ENCODE results near the gene GPC2.

Gene GPC2

DNA sequence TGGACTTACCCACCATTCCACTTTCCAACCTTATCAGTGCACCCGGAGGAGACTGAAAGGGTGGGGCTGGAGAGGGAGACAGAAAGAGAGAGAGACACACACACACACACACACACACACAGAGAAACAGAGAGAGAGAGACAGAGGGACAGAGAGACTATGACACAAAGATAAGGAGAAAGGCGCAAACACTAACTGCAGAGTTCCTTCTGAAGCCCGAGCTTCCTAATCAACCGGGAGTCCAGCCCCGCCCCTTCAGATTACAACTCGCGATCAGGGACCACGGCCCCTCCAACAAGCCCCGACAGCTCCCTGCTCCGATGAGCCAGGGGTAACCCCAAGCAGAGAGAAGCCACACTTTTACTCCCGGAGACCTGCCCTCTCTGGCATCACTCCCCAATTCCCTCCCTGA, 9.3 kb downstream of the GPC2 start:
- Histone ChIP-seq H3K4me1 (ENCODE audit: control insufficient read depth, insufficient read depth, low read length) (peaks cover 38% of the 10 kb centered on the region), H3K36me3 (ENCODE audit: control insufficient read depth, insufficient read depth, low read length) (no peaks in the 10 kb centered on the region), H3K4me3 (ENCODE audit: low read depth, low read length) (peak overlapping the region; percentile 76), H3K27me3 (ENCODE audit: control insufficient read depth, insufficient read depth, low read length) (peaks cover 35% of the 10 kb centered on the region), H3K9ac (ENCODE audit: low read length) (peak overlapping the region; percentile 45), H3K9me3 (ENCODE audit: control insufficient read depth, insufficient read depth, low read depth, low read length) (no peaks in the 10 kb centered on the region), H3K27ac (ENCODE audit: low read depth, low read length) (no peak overlapping the region)

DNA sequence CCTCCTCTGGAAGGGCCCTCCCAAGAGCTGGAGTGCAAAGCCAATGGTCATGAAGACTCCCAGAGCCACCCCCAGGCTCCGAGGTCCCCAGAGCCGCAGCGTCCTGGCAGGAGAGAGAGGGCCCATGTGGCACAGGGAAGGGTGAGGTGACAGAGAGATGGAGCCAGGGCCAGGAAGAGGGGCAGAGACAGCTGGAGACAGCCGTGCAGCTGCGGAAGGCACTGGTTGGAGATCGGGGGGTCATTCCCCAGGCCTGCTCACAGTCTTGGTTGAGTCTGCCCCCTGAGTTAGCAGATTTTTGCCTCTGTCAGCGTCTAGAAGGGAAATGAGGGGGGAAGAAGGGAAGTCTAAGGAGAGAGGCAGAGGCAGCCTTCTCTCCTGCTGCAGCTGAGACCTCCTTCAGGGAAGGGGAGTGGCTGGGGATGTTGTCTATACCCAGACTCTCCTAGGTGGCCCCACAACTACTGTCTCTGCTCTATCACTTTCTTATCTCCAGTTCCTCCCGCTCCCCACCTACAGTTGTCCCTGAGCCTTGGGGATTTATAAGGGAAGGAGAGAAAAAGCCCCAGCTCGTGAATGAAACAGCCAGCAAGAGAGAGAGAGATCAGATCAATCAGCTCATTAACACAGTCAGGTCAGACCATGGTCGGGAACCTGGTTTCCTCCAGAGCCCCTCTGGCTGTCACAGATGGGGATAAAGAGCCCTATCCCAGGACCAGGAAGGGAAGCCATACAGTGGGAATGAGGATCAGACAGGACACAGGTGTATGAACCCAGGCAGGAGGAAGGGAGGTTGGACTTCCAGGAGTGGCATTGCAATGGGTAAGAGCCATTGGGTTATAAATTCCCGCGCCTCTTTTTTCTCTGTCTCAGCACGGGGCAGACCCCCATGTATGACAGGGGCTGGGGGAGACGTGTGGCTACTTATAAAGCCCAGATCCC, 9.9 kb downstream of the GPC2 start:
- Histone ChIP-seq H3K4me1 (ENCODE audit: control insufficient read depth, insufficient read depth, low read length) (peaks cover 40% of the 10 kb centered on the region), H3K27me3 (ENCODE audit: control insufficient read depth, insufficient read depth, low read length) (peaks cover 35% of the 10 kb centered on the region), H3K9me3 (ENCODE audit: control insufficient read depth, insufficient read depth, low read depth, low read length) (no peaks in the 10 kb centered on the region), H3K36me3 (ENCODE audit: control insufficient read depth, insufficient read depth, low read length) (no peaks in the 10 kb centered on the region), H3K9ac (ENCODE audit: low read length) (no peak overlapping the region), H3K27ac (ENCODE audit: low read depth, low read length) (no peak overlapping the region), H3K4me3 (ENCODE audit: low read depth, low read length) (peak overlapping the region; percentile 76)

DNA sequence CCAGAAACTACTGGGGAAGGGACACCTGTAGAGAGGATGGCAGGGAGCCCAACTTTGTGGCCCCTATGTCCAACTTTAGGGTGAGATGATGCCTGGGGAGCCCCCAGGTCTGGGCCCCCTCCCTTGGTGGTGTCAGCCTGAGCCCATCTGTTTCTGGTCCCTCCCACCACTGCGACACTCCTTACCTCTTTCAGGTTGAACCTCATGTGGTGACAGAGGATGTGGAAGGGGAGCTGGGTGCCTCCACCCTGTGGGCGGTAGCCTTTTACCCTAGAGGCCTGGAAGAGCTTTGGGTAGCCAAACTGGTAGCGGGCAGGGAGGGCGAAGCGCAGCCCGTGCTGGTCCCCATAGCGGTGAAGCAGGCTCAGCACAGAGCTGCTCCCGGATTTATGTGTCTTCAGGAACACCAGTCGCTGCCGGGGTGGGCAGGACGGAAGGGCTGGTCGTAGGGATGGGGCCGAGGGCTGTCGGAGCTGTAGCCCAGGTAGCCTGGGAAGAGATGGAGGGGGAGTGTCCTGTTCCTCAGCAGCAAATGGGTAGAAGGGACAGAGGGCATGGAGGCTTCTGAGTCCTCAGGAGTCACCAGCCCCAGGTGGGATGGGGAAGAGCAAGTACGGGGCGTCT, 10.8 kb downstream of the GPC2 start:
- Histone ChIP-seq H3K4me3 (ENCODE audit: low read depth, low read length) (no peak overlapping the region; the same call in 1 of the 2 replicates), H3K9me3 (ENCODE audit: control insufficient read depth, insufficient read depth, low read depth, low read length) (no peaks in the 10 kb centered on the region), H3K27ac (ENCODE audit: low read depth, low read length) (no peak overlapping the region), H3K36me3 (ENCODE audit: control insufficient read depth, insufficient read depth, low read length) (no peaks in the 10 kb centered on the region), H3K4me1 (ENCODE audit: control insufficient read depth, insufficient read depth, low read length) (peaks cover 40% of the 10 kb centered on the region), H3K9ac (ENCODE audit: low read length) (no peak overlapping the region), H3K27me3 (ENCODE audit: control insufficient read depth, insufficient read depth, low read length) (peaks cover 31% of the 10 kb centered on the region)

DNA sequence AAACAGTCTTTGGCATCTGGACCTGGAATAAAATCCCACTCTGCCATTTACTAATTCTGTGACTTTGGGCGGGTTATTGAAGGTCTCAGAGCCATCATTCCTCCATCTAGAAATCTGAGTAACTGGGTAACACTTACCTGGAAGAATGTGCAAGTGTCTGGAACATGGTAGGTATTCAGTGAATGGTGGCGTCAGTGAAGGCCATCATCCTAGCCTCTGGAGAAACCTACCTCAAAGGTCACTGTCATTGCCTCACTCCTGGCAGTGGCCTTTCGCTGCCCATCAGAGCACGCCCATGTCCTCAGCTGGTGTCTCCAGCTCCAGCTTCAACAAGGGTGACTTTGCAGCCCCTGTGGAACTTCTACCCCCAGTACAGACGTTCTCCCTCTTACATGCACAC, 13.3 kb downstream of the GPC2 start:
- no peak overlapping the region for H3K9ac ChIP-seq (ENCODE audit: low read length)
- H3K27ac ChIP-seq (ENCODE audit: low read depth, low read length), result no peak overlapping the region
- H3K27me3 ChIP-seq (ENCODE audit: control insufficient read depth, insufficient read depth, low read length), result peaks cover 20% of the 10 kb centered on the region

DNA sequence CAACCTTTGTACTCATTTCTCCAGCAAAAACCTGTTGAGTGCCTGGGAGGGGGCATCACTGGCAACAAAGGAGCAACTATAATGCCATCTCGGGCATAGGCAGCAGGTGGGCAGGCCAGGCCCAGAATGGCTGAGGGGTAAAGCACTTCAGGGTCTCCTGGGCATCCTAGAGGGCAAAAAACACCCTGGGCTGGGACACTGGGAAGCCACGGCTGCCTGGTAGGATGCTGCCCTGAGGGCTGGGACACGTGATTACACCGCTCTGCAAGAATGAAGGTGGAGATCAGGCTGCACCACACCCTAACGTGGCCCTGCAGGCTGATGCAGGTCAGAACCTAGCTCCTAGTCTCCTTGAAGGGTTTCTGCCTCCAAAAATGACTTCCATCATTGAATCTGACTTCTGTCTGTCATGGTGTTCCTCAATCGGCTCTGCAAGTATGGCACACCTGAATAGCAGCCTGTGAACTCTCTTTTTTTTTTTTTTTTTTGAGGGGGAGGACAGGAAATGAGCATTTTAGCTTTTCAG, 14.1 kb downstream of the GPC2 start:
- Histone ChIP-seq H3K9ac (ENCODE audit: low read length) (no peak overlapping the region), H3K9me3 (ENCODE audit: control insufficient read depth, insufficient read depth, low read depth, low read length) (no peaks in the 10 kb centered on the region), H3K4me3 (ENCODE audit: low read depth, low read length) (no peak overlapping the region), H3K36me3 (ENCODE audit: control insufficient read depth, insufficient read depth, low read length) (no peaks in the 10 kb centered on the region), H3K27me3 (ENCODE audit: control insufficient read depth, insufficient read depth, low read length) (peaks cover 20% of the 10 kb centered on the region), H3K4me1 (ENCODE audit: control insufficient read depth, insufficient read depth, low read length) (peaks cover 28% of the 10 kb centered on the region), H3K27ac (ENCODE audit: low read depth, low read length) (no peak overlapping the region)

More for the DNA sequence above, 13.3 kb downstream of the GPC2 start:
- no peak overlapping the region for H3K4me3 ChIP-seq (ENCODE audit: low read depth, low read length)
- H3K4me1 ChIP-seq (ENCODE audit: control insufficient read depth, insufficient read depth, low read length), result peaks cover 30% of the 10 kb centered on the region
- H3K9me3 ChIP-seq (ENCODE audit: control insufficient read depth, insufficient read depth, low read depth, low read length), result no peaks in the 10 kb centered on the region
- no peaks in the 10 kb centered on the region for H3K36me3 ChIP-seq (ENCODE audit: control insufficient read depth, insufficient read depth, low read length)

DNA sequence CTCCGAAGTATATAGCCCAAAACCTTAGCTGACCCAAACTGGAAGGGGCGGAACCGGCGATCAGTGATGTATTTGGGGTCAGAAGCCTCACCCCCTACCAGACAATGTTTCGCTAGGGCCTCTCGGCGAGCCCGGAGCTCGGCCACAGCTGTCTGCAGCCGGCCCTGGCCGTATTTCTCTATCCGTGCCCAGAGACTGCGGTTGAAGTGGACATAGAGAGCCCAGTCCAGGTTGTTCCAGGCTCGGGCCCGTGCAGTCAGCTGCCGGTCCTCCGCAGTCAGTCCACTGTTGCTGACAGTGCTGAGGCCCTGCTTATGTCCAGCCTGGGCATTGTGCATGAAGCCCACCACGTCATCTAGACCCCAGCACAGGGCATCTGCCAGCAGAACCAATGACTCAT, 17.1 kb downstream of the GPC2 start:
- H3K36me3 ChIP-seq (ENCODE audit: control insufficient read depth, insufficient read depth, low read length), result peaks cover 21% of the 10 kb centered on the region
- peaks cover 29% of the 10 kb centered on the region for H3K4me1 ChIP-seq (ENCODE audit: control insufficient read depth, insufficient read depth, low read length)
- H3K9me3 ChIP-seq (ENCODE audit: control insufficient read depth, insufficient read depth, low read depth, low read length), result no peaks in the 10 kb centered on the region
- no peak overlapping the region for H3K9ac ChIP-seq (ENCODE audit: low read length)
- no peaks in the 10 kb centered on the region for H3K27me3 ChIP-seq (ENCODE audit: control insufficient read depth, insufficient read depth, low read length)
- no peak overlapping the region for H3K4me3 ChIP-seq (ENCODE audit: low read depth, low read length)
- H3K27ac ChIP-seq (ENCODE audit: low read depth, low read length), result no peak overlapping the region

DNA sequence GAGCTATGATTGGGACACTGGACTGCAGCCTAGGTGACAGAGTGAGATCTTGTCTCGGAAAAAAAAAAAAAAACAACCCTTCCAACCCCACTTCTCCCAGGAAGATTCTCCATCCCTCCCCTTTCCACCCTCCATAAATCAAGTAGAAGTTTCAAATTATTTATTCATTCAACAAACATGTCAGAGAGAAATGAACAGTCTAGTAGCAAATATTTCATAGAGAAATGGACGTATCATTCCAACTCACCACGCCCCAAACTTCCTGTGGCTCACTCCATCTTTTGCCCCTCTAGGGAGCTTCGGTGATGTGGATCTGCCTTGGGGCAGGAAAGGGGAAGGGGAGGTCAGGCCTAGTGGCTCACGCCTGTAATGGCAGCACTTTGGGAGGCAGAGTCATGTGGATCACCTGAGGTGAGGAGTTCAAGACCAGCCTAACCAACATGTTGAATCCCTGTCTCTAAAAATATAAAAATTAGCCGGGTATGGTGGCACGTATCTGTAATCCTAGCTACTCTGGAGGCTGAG, 18.0 kb downstream of the GPC2 start:
- Histone ChIP-seq H3K4me3 (ENCODE audit: low read depth, low read length) (peak overlapping the region; percentile 88), H3K9ac (ENCODE audit: low read length) (peak overlapping the region; percentile 53), H3K27me3 (ENCODE audit: control insufficient read depth, insufficient read depth, low read length) (no peaks in the 10 kb centered on the region), H3K9me3 (ENCODE audit: control insufficient read depth, insufficient read depth, low read depth, low read length) (no peaks in the 10 kb centered on the region), H3K27ac (ENCODE audit: low read depth, low read length) (0 out of 2 replicates have a peak overlapping the region, but pooled peaks have one; percentile 88), H3K36me3 (ENCODE audit: control insufficient read depth, insufficient read depth, low read length) (peaks cover 29% of the 10 kb centered on the region), H3K4me1 (ENCODE audit: control insufficient read depth, insufficient read depth, low read length) (peaks cover 37% of the 10 kb centered on the region)

DNA sequence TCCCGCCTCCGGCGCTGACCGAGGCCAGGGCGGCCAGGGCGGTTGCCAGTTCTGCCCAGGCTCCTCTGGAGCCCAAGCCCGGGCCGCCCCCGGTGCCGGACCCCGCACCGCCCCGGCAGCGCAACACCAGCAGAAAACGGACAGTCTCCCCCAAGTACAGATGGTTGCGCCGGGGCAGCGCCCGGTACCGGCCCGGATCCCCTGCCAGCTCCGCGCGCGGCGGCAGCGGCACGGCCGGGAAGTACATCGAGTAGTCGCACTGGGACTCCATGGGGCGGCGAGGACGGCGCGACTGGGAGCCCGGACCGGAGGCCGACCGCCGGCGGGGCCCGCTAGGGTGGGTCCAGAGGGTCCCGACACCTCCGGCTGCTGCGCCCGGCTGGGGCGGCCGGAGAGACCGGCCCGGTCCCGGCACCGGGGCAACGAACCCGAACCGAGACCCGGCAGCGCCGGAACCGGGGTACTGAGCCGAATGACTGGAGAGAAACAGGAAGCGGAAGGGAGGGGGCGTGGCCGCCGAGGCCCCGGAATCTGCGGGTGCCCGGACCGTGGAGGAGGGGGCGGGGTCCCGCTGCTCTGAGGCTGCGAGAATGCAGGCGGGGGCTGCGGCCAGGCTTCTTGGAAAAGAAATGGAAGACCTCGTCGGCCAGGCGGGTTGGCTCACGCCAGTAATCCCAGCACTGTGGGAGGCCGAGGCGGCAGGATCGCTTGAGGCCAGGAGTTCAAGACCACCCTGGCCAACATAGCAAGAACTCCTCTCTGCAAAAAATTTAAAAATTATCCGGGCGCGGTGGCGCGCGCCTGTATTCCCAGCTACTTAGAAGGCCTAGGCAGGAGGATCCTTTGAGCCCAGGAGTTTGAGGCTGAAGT, 18.7 kb downstream of the GPC2 start, which contains the start of gene TRAPPC14:
Gene TRAPPC14 (minus strand): TSS at position 495 of the 870 bp plus-strand sequence. CDS start 224 bp downstream, at position 271.
- peak within 1 kb of the TSS; percentile 79 for H3K9ac ChIP-seq (ENCODE audit: low read length)
- H3K27ac ChIP-seq (ENCODE audit: low read depth, low read length), result peak within 1 kb of the TSS; percentile 88; the same call in 1 of the 2 replicates
- H3K27me3 ChIP-seq (ENCODE audit: control insufficient read depth, insufficient read depth, low read length), result no peaks in the 10 kb centered on the region
- H3K36me3 ChIP-seq (ENCODE audit: control insufficient read depth, insufficient read depth, low read length), result peaks cover 36% of the 10 kb centered on the region
- H3K4me3 ChIP-seq (ENCODE audit: low read depth, low read length), result peak within 1 kb of the TSS; percentile 88
- peaks cover 43% of the 10 kb centered on the region for H3K4me1 ChIP-seq (ENCODE audit: control insufficient read depth, insufficient read depth, low read length)
- no peaks in the 10 kb centered on the region for H3K9me3 ChIP-seq (ENCODE audit: control insufficient read depth, insufficient read depth, low read depth, low read length)

DNA sequence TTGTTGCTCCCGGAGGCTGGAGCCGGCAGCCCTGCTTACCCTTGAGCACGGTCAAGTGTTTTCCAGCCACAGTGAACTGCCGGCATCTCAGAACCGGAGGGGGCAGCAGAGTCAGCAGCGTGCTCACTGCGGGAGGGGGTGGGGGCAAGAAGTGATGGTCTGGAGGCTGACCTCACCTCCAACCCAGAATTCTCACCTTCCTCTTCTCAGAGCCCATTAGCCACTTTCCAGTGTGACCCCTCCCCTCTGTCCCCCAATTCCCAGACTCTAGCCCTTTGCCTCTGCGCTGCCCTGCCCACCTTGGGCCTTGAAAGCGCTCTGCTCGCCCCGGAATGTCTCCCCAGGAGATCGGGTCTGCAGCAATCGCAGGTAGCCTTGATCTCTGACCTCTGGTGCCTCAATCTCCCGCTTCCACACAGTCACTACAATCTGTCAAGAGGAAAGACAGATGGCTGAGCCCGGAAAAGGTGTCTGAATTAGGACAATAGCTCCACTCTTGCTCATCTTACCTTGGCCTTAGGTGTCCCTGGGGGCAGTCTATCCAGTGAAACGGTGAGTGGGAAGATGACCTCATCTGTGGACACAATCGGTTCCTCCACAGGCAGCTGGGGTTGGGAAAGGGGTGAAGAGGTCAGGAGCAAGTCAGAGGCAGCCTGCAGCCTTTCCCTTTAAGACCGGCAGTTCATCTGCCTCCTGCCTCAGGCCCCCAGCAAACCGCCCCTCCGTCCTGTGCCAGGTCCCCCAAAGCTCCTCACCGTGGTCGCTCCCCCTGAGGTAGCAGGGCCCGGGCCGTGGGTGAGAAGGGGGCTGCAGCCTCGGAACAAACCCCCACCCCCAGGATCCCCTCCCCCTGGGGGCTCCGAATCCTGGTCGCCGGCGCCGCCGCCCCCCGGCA, 19.6 kb downstream of the GPC2 start:
- H3K27me3 ChIP-seq (ENCODE audit: control insufficient read depth, insufficient read depth, low read length), result no peaks in the 10 kb centered on the region
- H3K4me1 ChIP-seq (ENCODE audit: control insufficient read depth, insufficient read depth, low read length), result peaks cover 36% of the 10 kb centered on the region
- peak overlapping the region; percentile 79 for H3K9ac ChIP-seq (ENCODE audit: low read length)
- H3K4me3 ChIP-seq (ENCODE audit: low read depth, low read length), result peak overlapping the region; percentile 88
- H3K9me3 ChIP-seq (ENCODE audit: control insufficient read depth, insufficient read depth, low read depth, low read length), result no peaks in the 10 kb centered on the region
- peaks cover 44% of the 10 kb centered on the region for H3K36me3 ChIP-seq (ENCODE audit: control insufficient read depth, insufficient read depth, low read length)
- H3K27ac ChIP-seq (ENCODE audit: low read depth, low read length), result peak overlapping the region; percentile 88; the same call in 1 of the 2 replicates

All from HUES6 (cell line).